Skeletal muscle cell (primary cell): ENCODE measurements around the gene TNNI3K.

Experiments used
- DNase-seq: peaks from one replicate; pipeline ENCODE4 v3.0.0-alpha.2; 2010; ENCODE audit warnings: low read depth
- H3K4me3 ChIP-seq: 2 replicates; pipeline ENCODE4 v1.5.1; 2011; ENCODE audit warnings: low read depth, mild to moderate bottlenecking, control low read depth, low read length, moderate library complexity

Gene TNNI3K

DNA sequence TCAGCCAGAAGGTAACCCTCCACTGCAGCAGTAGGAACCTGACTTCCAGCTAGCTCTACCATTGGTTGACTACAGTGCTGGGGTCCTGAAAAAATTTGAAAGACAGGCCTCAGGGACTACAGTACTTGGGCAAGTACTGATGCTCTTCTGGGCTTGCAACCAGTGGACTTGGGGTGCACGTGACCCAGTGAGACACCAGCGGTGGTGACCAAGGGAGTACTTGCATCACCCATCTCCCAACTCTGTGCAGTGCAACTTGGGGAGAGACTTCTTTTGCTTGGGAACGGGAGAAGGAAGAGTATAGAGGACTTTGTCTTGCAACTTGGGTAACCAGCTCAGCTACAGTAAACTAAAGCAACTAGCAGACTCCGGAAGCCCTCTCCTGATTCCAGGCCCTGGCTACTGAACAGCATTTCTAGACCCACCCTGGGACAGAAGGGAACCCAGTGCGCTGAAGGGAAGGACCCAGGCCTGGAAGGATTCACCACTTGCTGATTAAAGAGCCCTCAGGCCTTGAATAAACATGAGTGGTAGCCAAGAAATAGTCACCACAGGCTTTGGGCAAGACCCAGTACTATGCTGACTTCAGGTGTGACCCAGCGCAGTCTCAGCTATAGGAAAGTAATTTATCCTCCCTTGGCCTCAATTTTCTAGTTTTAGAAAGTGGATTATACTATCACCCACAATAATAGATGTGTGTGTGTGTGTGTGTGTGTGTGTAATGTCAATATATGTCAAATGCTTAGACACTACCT is 45.6 kb downstream of the TNNI3K start:
- no peak for DNase-seq
- no peak overlapping the region for H3K4me3 ChIP-seq

DNA sequence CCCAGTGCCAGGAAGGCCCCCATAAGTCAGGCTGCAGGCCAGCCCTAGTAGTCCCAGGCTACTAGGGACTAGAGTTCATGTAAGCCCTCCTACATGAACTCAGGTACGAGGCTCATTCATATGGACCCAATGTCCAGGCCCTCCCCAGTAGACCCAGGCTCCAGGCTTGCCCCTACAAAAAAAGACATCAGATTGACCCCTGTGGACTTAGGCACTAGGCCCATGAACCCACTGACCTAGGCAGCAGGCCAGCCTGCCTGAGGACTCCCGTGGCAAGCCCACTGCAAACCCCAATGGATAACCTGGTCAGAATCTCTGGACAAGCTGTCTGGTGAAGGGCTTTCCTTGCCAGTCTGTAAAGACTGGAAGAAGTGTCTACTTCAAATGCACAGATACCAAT is 51.2 kb downstream of the TNNI3K start:
- no peak for DNase-seq
- no peak overlapping the region for H3K4me3 ChIP-seq

DNA sequence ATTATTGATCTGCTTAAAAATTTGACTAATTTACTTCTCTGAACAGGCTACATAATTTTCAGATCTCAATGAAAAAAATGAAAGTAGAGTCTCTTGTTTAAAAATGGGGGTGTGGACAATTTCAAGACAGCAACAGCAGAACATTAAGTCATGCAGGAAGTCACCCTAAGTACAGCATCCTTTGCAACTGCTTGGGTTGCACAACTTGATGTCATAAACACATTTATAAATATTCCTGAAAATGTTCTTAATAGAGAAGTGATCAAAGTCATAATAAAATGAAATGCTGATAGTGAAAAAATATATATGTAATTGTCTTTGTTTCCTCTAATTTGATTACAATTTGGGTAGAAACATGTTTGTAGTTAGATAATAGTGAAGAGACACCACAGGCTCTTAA is 79.3 kb downstream of the TNNI3K start:
- H3K4me3 ChIP-seq: no peak overlapping the region
- DNase-seq: no peak

DNA sequence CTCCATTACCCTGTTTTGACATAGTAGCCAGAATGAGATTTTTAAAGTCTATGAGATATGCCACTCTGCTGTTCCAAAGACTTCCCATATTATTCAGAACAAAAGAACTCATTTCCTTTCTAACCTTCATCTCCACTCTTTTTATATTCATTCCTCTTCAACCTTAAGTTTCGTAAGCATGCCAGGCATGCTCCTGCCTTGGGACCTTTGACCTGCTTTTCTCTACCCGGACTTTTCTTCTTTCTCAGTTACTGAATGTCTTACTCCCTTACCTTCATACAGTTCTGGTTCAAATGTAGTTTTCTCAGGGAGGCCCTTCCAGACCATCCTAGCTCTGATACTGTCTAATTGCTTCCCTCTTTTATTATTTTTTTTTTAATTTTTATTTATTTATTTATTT is 81.1 kb downstream of the TNNI3K start:
- H3K4me3 ChIP-seq: no peak overlapping the region
- DNase-seq: no peak

DNA sequence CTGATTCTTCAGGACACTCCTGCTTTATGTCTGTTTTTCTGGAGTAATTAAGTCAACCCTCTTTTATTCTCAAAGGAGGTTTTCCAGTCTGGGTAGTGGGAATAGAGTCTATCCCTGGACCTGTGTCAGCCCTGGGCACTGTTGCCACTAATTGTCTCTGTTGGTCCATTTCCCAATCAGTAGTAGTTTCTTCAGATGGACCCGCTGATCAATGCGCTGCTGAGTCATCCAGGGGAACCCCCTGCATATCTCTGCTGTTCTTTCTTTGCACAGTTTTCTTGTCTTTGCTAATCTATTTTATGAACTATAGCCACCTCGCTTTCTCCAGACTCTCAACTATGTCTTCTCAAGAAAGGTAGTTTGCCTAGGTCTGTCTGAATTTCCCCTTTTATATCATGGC is 82.5 kb downstream of the TNNI3K start:
- no peak overlapping the region for H3K4me3 ChIP-seq
- DNase-seq: no peak

DNA sequence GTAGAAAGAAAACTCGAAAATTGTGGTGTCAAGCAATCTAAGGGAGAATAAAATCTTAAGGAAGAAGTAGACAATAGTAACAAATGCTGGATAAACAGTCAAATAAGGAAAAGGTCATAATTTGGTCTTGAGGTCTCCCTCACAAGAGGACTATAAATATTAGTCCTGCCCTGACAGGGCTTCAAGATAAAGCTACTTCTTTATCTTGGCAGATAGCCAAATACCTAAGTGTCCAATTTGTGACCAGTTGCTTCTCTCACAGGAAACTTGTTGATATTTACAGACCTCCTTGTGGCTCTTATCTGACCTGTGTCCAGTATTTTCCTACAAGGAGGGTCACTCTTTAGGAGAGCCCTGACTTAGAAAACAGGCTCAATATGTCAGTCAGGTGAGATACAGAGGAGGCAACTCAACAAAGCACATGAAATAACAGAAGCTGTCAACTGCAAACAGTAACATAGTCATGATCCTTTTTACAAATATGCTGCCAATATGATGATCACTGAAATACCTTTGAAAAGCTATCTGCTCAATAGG is 88.8 kb downstream of the TNNI3K start:
- no peak for DNase-seq
- no peak overlapping the region for H3K4me3 ChIP-seq

DNA sequence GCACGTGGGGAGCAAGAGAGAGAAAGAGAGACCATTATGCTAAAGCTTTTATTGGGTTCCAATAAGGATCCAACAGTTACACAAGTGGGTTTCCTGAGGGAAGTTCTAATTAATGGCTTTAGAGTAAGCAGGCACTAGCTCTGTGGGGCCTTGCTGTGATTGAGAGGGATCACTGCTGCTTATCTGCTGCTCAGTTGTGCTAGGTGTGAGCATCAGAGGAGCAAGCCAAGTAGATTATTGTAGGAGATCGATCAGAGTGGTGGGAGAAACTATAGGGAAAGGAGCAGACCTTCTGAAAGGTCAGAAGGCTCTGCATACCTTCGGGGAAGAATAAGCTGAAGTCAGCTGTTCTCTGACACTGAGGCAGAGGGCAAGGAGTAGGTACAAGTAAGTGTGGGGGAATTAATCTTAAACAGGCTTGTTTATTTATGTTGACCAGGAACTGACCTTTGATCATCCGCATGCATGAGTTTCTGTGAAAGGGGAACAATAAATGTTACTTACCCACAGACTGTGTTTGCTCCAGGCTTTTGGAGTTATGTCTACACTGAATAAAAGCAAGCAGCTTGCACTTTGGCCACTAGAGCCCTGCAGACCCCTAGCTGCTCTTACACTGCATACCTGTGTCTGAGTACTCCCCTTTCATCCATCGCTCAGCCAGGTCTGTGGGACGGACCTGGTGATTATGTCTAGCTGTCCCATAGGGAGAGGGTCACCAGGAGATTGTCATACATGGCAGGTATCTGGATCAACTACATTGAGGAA is 89.7 kb downstream of the TNNI3K start:
- no peak for DNase-seq
- no peak overlapping the region for H3K4me3 ChIP-seq

DNA sequence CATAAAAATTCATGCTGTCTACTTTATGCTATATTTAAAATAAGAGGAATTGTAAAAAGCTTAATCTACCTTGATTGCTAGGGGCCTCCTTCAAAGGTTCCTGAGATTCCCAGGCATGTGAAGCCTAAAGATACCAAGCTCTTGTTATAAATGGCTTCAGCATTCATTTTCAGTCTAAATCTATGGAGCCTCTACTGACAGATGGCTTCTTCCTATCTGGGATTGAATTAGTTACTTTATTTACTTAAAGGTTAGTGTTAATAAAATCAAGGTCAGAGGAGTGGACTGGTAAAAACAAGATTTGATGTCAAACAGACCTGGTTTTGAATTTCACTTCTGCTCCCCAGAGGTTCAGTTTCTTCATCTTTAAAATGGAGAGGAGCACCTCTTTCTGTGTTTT is 93.7 kb downstream of the TNNI3K start:
- no peak overlapping the region for H3K4me3 ChIP-seq
- no peak for DNase-seq

DNA sequence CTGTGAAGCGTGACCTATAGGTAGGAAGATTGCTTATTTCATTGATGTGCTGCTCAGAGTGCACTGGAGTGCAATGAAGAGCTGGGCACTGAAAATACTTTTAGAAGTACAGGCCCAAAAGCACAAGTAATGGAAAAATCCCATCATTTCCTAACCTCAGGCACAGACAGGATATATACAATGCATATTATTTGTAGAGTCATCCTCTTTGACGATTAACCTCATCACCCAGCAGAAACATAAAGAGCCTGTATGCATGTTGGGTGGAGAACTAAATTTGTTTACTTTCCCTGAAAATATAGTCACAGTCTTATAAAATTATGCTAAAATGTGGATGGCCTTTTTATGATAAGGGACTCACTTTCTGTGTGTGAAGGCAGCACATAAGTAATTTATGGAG is 98.1 kb downstream of the TNNI3K start:
- no peak overlapping the region for H3K4me3 ChIP-seq
- DNase-seq: no peak

DNA sequence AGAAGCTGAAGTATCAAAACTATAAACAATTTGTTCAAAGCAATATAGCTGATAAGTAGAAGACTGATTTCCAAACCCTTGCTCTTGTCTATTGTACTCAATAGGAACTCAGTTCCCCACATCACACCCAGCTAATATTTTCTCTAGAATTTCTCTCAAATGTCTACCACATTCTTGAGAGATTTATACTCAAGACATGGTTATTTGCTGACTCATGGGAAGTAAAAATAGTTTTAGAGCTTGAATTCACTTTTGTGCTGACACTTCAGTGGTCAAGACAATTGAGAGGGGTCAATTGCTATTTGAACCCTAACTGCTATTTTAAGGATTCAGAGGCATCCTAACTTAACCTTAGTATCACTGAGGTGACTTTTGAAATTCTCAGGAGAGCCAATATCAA is 99.0 kb downstream of the TNNI3K start:
- no peak overlapping the region for H3K4me3 ChIP-seq
- peak; percentile 4 for DNase-seq

DNA sequence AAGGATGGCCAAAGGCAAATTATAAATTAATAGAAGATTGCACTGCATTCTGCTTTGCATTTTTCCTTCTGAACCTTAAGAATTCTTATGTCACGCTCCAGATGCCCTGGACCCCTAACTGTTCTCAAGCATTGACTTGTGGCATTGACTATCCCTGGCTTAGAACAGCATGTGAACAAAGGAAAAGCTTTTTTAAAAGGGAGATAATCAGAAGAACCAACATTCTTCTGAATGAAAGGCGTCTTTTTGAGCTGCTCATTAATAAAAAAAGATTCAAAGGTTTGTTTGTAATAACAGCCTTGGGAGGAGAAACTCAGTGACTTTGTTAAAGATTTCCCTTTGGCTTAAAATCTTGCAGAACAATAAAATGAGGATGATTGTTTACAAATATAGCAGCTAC is 105.5 kb downstream of the TNNI3K start:
- DNase-seq: no peak
- no peak overlapping the region for H3K4me3 ChIP-seq

DNA sequence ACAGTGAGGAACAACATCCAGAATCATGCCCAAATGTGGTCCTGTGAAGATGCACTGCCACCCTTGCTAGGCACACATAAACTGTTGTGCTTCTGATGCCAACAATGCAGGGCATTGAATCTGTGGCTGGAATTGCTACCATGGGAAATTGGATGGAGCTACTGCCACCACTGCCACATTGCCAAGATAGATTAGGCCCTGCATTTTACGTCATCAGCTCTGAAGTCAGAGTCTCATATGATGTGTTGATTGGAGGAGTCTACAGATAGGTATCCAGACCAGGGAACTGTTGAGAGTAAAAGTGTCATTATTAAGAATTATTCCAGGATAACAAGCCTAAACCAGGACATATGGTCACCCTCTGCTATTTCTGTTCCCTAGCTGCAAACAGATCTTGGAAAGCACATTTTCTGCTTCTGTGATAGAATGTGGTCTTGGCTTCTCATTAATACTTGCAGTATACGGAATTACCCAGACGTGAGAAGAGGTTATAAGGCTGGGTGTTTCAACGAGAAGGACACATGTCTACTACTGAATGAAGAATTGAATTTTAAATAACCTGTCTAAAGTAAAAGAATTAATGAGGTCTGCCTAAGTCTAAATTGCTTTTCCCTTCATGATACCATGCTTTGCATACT is 106.6 kb downstream of the TNNI3K start:
- no peak for DNase-seq
- no peak overlapping the region for H3K4me3 ChIP-seq

DNA sequence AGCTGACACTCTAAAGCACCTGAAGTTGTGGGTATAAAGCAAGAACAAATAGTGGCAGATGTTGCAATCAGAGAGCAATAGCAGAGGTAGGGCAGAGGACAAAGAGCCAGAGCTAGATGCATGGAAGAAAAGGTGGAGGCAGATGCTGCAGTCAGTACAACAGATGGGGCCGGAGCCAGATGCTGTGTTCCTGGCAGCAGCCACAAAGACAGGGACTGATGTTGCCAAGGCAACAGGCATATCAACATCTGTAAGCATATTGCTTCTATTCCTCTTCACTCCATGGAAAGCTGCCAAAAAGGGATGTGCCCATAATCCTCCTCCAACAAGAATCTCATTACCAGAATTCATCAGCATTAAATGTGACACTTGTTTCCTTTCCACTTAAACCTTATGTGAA is 108.0 kb downstream of the TNNI3K start:
- no peak overlapping the region for H3K4me3 ChIP-seq
- DNase-seq: no peak

DNA sequence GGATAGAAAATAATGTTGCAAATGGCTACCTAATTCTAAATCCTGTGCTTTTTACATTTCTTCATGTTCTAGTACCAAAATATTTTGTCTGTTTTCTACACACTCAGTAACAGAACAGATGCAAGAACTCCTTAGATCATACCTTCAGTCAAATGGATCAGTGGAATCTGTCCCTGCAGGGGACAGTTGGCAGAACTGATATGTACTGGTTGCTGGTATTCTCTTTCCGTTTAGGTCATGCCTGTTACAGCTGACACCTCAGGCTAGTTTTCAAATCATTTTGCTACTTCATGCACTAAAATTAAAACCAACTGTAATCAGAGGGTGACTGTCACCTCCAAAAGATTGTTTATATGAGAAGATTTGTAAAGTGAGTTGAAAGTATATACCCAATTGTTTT is 109.2 kb downstream of the TNNI3K start:
- DNase-seq: no peak

DNA sequence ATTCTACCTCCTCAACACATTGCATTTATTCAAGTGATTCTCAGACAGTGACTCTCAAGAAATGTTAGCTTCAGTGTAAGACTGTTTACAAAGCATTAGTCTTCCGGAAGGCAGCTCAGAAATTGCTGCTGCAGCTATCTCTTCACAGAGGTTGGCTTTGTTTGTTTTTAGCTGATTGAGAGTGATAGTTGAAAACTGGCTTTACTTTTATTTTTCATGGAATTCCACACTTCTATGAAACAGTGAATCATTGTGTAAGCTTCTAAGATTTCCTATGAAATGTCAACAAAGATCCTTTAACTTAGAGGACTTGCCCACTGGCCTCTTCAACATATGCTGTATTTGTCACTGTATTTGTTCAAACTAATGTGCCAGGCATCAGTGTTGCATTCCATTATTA is 121.3 kb downstream of the TNNI3K start:
- DNase-seq: no peak
- no peak overlapping the region for H3K4me3 ChIP-seq

More for the DNA sequence above, 109.2 kb downstream of the TNNI3K start:
- no peak overlapping the region for H3K4me3 ChIP-seq

DNA sequence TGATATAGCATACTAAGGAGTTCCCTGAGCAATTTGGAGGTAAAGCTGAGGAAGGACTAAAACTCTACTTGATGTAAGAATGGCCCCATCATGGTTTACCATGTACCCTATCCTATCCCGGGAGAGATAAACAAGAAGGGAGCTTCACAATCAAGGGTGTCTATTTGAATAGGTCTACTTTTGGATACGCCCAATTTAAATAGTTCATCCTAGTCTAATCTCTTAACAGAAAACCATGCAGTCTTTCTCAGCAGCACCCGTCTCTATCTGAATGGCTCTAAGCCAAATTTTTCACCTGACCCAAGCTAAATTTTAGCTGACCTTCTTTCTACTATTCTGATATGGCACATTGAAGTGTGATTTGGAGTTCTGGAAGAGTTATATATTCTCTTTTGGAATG is 122.0 kb downstream of the TNNI3K start:
- no peak overlapping the region for H3K4me3 ChIP-seq
- no peak for DNase-seq

DNA sequence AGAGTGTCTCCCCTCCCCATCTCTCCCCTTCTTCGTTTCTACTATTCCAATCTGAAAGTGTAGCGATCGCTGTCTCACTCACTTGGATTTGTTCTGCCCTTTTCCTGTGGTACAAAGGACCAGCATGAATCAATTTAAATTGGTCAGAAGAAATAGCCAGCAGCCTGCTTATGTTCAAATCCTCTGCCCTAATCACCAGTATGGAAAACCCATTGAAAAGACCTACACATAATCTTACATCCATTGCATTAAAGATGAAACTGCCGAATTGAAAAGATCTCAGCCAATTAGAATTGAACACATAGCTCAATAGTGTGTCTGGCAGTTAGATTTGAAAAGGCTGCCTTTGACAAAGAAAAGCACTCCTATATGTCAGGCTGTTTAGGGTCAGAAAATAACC is 122.6 kb downstream of the TNNI3K start:
- no peak overlapping the region for H3K4me3 ChIP-seq
- no peak for DNase-seq

DNA sequence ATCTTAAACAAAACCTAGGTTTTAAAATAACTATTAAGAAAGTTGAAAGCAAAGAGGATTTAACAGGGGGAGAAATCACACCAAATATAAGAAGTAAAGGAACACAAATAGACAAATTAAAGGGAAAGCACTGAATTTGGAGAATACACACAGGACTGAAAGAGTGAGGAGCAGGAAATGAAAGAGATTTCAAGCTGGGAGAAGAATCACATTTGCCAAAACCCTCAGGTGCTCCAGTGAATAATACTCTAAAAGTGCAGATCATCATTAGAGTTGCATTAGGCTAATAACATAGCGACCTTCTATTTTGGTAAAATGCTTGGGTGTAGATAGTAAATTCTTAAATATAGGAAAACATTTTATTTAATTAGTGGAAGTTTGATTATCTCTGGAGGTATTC is 127.5 kb downstream of the TNNI3K start:
- DNase-seq: no peak
- H3K4me3 ChIP-seq: no peak overlapping the region

DNA sequence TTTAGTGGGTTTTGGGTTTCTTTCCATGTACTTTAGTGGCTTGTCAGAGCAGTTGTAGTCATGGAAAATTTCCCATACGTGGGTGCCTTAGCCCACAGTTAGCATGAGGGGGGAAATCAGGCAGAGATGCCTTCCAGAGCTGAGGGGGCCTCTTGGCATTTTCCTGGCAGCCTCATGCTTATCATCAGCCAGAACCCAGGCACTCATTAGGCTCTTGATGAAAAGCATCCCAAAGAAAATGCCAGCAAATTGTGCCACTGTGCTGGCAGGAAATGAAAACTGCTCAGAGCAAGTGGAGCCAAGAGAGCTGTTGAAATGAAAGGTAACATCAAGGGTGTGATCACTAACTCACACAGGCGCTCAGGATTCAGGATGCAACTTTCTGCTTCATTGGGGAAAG is 128.0 kb downstream of the TNNI3K start:
- no peak overlapping the region for H3K4me3 ChIP-seq
- DNase-seq: no peak

DNA sequence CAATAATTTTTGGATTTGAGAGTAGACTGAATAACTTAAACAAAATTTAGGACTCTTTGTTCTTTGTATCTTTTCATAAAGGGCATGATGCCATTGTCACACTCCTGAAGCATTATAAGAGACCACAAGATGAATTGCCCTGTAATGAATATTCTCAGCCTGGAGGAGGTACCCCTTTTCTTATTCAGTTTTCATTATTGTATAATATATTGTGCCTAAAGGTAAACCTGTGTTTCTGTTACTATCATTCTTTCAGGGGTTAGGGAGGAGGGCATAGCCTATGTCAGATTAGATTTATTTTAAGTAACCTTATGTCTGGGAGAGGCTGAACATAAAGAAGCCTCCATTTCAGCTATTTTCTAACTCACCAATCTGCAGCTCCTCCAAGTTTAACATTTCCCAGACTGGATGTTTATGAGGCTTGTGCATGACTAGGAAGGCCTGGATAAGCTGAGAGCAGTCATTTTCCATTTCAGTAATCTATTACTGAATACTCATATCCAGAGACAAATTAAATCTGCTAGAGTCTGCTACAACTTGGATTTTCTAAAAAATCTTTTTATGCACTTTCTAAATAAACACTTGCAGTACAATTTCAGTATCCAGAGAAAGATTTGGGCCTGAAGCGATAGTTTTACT is 132.1 kb downstream of the TNNI3K start:
- no peak overlapping the region for H3K4me3 ChIP-seq
- no peak for DNase-seq
